ENCODE results near the gene ZNF76. TPM values are rescaled to one million over a fixed set of nuclear protein-coding genes. Genes with fewer than 3 reads are reported as not detected.
A peak's percentile ranks its signal among the peaks of the same experiment; 100 is the strongest.

Gene ZNF76
- total and polyA plus RNA-seq, 9 of the 15 experiments (the other 6 are each of a cell fraction or from before 2014, with no cell fraction given) = 1.2 to 17.8 (median 10.7) TPM

DNA sequence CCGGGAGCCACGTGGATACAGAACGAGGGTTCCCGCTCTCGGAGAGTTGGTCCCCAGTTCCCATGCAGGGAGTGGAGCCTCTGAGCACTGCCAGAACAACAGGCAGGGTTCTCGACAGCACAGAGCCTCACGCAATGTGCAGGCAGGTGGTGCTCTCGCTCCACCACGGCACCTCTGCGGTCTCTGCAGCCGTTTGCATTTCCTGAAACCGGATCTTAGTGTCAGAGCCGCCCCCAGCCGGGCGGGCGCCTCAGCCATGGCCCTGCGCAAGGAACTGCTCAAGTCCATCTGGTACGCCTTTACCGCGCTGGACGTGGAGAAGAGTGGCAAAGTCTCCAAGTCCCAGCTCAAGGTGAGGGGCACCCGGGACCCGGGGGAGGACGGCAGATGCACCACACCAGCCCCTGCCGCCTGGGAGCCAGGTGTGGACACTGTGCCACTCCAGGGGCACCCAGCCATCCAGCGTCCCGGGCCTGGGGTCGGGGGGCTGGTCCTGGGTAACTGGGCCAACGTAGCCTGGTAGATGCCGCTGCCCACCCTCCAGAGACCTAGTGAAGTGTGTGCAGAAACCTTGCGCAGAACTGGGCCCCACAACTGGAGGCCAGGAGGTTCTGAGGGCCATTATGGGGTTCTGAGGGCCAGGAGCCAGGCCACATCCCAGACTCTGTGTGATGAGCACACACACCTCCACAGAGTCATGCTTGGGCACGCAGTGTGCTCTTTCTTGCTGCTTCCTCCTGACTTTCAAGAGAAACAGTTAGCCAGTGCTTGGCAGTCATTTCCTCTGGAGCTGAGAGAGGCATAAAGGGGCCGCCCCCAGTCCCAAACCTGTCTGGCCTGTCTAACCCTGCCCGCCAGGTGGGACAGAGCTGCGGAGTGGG is 38.3 kb downstream of the ZNF76 start, which contains the start of gene DEF6 (continued):
- TF ChIP-seq PHF20 (IDR thresholded peaks at IDR 0.05; ENCODE audit: partially characterized antibody) = peak; percentile 52
- peak; percentile 100 for TF ChIP-seq RAD21 (CRISPR knock-in tag; conservative IDR thresholded peaks at IDR 0.05 in 1 of 2, IDR thresholded peaks at IDR 0.05 in 1 of 2)
- TF ChIP-seq SMARCC2 (IDR thresholded peaks at IDR 0.05; ENCODE audit: low read depth) = no peak
- TF ChIP-seq, protein P1, sequence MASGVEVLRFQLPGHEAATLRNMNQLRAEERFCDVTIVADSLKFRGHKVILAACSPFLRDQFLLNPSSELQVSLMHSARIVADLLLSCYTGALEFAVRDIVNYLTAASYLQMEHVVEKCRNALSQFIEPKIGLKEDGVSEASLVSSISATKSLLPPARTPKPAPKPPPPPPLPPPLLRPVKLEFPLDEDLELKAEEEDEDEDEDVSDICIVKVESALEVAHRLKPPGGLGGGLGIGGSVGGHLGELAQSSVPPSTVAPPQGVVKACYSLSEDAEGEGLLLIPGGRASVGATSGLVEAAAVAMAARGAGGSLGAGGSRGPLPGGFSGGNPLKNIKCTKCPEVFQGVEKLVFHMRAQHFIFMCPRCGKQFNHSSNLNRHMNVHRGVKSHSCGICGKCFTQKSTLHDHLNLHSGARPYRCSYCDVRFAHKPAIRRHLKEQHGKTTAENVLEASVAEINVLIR (CRISPR knock-in tag; IDR thresholded peaks at IDR 0.05) = no peak
- TF ChIP-seq GABPA (tag; conservative IDR thresholded peaks at IDR 0.05; ENCODE audit: low read depth) = peak; percentile 57
- TF ChIP-seq ZNF589 (CRISPR knock-in tag; IDR thresholded peaks at IDR 0.05; ENCODE audit: low read depth) = peak; percentile 77
- TF ChIP-seq TRIM24 (IDR thresholded peaks at IDR 0.05) = no peak
- no peak for TF ChIP-seq ZNF253 (CRISPR knock-in tag; conservative IDR thresholded peaks at IDR 0.05)
- TF ChIP-seq ZNF3 (CRISPR knock-in tag; IDR thresholded peaks at IDR 0.05) = no peak
- TF ChIP-seq ZNF384 (IDR thresholded peaks at IDR 0.05; ENCODE audit: low read depth, low read length) = no peak
- TF ChIP-seq BMI1 (IDR thresholded peaks at IDR 0.05; ENCODE audit: low read length) = no peak
- no peak; the same call in 1 of the 2 replicates for TF ChIP-seq NCOR1 (IDR thresholded peaks at IDR 0.05)
- TF ChIP-seq, protein P2, sequence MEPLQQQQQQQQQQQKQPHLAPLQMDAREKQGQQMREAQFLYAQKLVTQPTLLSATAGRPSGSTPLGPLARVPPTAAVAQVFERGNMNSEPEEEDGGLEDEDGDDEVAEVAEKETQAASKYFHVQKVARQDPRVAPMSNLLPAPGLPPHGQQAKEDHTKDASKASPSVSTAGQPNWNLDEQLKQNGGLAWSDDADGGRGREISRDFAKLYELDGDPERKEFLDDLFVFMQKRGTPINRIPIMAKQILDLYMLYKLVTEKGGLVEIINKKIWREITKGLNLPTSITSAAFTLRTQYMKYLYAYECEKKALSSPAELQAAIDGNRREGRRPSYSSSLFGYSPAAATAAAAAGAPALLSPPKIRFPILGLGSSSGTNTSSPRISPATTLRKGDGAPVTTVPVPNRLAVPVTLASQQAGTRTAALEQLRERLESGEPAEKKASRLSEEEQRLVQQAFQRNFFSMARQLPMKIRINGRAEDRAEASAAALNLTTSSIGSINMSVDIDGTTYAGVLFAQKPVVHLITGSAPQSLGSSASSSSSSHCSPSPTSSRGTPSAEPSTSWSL (CRISPR knock-in tag; IDR thresholded peaks at IDR 0.05; ENCODE audit: borderline replicate concordance) = no peak; the same call in 1 of the 2 replicates
- TF ChIP-seq FOXA1 (IDR thresholded peaks at IDR 0.05; ENCODE audit: borderline replicate concordance) = no peak
- peak; percentile 50; the same call in 1 of the 2 replicates for TF ChIP-seq NFRKB (IDR thresholded peaks at IDR 0.05; ENCODE audit: low read depth)
- TF ChIP-seq HMGN3 (IDR thresholded peaks at IDR 0.05; ENCODE audit: borderline replicate concordance, extremely low read depth, insufficient read length, low read depth, low read length) = peak; percentile 77
- TF ChIP-seq, protein P3, sequence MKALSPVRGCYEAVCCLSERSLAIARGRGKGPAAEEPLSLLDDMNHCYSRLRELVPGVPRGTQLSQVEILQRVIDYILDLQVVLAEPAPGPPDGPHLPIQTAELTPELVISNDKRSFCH (CRISPR knock-in tag; IDR thresholded peaks at IDR 0.05) = no peak
- TF ChIP-seq, protein P3 (tag; IDR thresholded peaks at IDR 0.05) = no peak
- no peak for TF ChIP-seq TAF9B (IDR thresholded peaks at IDR 0.05; ENCODE audit: partially characterized antibody)
- TF ChIP-seq BCL6 (CRISPR knock-in tag; IDR thresholded peaks at IDR 0.05) = no peak
- TF ChIP-seq ZNF239 (CRISPR knock-in tag; IDR thresholded peaks at IDR 0.05) = no peak
- TF ChIP-seq POLR2AphosphoS2 (IDR thresholded peaks at IDR 0.05; ENCODE audit: low read length) = peak; percentile 27; the same call in 1 of the 2 replicates
- TF ChIP-seq RBM17 (IDR thresholded peaks at IDR 0.05; ENCODE audit: borderline replicate concordance, low read depth, low read length) = no peak
- TF ChIP-seq MEIS2 (IDR thresholded peaks at IDR 0.05; ENCODE audit: partially characterized antibody) = peak; percentile 59
- TF ChIP-seq RAD51 (IDR thresholded peaks at IDR 0.05; ENCODE audit: borderline replicate concordance, low read depth) = no peak
- no peak for TF ChIP-seq CCAR2 (IDR thresholded peaks at IDR 0.05; ENCODE audit: low read depth, low read length)
- TF ChIP-seq ZNF165 (CRISPR knock-in tag; IDR thresholded peaks at IDR 0.05; ENCODE audit: borderline replicate concordance) = no peak
- TF ChIP-seq KLF10 (CRISPR knock-in tag; IDR thresholded peaks at IDR 0.05) = no peak

Data from K562 (cell line).